RPMI8226 (cell line): ENCODE data around the gene GGT6.
A peak's percentile ranks its signal among the peaks of the same experiment; 100 is the strongest.

Experiments
- DNase-seq: peaks from one replicate; pipeline ENCODE4 v3.0.0-alpha.2; 2015

Gene GGT6

DNA sequence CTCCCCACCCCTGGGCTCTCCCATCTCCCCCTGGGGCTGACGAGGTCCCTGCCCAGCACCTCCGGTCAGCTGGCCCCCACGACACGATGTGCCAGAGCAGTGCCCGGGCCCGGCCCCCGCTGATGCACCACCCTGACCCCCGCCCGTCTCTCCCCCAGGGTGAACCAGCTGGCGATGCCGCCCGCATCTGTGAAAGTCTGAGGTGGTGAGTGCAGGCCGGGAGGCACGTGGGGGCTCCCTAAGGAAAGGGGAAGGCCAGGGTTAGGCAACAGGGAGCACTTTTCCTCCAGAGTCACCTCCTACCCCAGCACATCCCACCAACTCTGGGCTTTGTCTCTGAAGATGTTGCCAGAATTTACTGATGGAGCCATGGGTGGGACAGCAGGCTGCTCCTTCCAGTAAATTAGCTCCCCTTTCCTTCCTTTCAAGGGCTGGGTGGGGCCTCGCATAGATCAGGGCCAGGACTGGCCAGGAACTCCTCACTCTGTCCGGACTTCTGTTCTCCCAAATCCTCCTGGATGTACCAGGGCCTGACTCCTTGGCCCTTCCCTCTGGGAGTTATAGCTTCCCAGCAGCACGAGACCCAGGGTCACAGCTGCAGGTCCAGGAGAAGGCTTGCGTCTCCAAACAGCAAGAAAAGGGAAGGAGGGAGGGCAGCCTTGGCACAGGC is 23.5 kb downstream of the GGT6 start:
- DNase-seq: no peak

DNA sequence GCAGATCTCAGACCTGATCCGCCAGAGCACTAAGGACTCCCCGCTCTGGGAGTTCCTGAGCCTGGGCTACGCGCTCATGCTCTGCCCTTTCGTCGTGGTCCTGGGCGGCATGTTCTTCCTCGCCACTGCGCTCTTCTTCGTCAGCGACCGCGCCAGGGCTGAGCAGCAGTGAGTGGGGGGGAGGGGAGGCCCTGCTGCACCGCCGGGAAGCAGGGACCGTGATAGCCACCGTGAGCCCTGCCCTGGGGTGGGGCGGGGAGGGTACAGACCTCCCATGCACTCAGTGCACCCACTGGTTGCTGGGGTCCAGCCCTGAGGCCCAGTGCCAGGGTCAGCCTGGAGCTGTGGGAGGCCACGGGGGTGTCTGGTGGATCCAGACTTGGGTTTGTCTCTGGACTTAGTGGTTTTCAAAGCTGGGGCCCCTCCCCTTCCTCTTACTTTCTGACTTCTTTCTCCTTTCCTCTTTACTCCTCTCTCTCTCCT is 24.1 kb downstream of the GGT6 start:
- peak; percentile 14 for DNase-seq

- no peak for DNase-seq
Measured at GRCh38 chr17:4535667-4536258, 24.6 kb downstream of the GGT6 start.

DNA sequence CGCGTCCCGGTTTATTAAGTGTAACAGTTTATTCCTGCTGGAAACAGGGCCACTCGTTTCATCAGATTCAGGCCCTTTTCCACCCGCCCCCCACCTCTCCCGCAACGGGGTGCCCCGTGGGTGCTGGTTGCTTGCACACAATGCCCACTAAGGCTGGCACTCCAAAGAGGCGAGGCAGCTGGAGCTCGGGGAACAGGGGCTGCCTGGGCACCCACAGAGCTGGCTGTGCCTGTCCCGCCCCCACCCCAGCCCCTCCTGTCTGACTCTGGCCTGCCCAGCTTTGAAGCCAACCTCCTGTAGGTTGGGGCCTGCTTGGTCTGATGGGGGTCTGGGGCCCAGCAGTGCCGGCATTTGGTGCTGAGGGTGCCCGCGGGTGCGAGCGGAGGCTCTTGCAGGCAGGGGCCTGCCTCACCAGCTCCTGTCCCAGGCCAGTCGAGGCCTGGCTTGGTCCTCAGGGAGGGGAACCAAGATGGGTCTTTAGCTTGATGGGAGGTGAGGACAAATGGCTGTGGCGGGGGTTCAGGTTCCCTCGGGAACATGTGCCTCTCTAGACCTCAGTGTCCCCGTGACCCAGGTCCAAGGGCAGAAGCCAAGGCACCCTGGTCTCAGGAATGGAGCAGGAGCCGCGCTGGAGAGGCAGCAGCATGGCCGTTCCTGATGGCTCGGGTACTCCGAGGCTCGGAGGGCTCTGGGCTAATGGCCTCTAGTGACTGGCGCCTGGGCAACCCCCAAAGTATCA is 25.3 kb downstream of the GGT6 start:
- DNase-seq: no peak

DNA sequence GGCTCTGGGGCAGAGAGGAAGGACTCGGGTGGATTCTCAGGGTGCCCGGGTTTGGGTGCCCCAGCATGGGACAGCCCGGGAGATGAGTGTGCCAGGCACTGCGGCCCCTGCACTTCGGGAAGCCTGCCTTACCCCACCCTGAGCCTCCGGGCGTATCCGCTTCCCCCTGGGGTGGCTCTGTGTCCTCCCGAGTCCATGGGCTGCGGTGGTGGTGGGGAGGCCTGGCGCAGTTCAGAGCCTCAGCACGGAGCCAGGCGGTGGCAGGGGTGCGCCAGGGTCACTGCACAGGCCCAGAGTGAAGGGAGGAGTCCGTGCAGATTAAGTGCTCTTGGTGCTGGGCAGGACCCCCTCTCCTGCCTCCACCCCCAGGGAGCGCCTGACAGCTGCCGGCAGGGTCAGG is 25.9 kb downstream of the GGT6 start:
- DNase-seq: no peak

DNA sequence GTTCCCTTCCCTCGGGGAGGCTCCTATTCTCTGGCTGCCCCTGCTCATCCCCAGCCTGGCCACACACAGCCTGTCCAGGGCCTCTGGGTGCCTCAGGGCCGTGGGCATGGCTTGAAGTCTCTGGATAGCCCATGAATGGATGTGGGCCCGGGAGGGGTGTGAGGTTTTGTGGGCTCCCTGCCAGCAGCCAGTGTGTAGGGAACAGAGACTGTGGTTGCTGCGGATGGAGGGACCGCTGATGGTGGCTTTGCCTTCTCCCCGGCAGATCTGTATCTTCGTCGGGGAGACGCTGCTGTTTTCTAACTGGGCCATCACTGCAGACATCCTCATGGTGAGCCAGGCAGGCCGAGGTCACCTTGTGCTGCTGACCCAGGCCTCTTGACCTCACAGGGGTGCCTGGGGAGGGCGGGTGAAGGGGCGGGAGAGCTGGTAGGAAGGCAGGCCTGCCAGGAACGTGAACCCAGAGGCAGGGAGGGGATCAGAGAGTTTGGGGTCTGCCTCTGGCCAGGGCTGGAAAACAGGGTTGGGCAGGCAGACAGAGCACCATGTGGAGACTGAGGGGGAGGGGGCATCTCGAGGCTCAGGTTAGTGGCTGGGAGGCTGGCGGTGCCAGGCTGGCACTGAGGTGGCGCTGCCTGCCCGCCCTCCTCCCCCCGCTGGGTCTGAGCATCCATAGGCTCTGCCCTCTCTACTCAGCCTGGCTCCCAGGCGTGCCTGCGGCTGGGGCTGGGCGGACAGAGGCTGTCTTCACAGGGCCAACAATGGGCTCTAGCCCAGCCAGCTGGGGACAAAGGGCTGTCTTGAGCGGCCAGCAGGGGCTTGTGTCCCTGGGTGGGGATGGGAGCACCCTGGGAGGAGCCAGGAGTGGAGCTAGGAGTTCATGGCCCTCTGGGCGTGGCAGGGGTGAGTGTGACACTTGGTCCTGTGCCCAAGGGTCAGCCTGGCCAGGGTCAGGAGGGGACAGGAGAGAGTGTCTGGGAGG is 26.6 kb downstream of the GGT6 start:
- DNase-seq: peak; percentile 53

DNA sequence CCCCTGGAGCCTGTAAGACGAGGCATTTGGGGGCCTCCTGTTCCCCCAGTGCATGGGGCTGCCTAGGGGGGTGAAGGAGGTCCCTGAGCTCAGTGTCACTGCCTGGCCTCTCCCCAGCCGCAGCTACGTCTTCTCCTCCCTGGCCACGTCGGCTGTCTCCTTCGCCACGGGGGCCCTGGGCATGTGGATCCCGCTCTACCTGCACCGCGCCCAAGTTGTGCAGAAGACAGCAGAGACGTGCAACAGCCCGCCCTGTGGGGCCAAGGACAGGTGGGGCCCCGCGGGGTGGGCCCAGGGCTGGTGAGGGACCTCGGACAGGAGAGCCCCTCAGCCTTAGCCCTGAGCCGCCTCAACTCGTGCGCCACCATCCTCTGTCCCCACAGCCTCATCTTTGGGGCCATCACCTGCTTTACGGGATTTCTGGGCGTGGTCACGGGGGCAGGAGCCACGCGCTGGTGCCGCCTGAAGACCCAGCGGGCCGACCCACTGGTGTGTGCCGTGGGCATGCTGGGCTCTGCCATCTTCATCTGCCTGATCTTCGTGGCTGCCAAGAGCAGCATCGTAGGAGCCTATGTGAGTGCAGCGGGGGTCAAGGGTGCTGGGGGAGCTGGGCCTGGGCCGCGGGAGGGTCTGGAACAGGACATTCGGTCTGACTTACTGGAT is 27.4 kb downstream of the GGT6 start:
- no peak for DNase-seq

- no peak for DNase-seq
Measured at GRCh38 chr17:4531988-4532736, 28.2 kb downstream of the GGT6 start.

DNA sequence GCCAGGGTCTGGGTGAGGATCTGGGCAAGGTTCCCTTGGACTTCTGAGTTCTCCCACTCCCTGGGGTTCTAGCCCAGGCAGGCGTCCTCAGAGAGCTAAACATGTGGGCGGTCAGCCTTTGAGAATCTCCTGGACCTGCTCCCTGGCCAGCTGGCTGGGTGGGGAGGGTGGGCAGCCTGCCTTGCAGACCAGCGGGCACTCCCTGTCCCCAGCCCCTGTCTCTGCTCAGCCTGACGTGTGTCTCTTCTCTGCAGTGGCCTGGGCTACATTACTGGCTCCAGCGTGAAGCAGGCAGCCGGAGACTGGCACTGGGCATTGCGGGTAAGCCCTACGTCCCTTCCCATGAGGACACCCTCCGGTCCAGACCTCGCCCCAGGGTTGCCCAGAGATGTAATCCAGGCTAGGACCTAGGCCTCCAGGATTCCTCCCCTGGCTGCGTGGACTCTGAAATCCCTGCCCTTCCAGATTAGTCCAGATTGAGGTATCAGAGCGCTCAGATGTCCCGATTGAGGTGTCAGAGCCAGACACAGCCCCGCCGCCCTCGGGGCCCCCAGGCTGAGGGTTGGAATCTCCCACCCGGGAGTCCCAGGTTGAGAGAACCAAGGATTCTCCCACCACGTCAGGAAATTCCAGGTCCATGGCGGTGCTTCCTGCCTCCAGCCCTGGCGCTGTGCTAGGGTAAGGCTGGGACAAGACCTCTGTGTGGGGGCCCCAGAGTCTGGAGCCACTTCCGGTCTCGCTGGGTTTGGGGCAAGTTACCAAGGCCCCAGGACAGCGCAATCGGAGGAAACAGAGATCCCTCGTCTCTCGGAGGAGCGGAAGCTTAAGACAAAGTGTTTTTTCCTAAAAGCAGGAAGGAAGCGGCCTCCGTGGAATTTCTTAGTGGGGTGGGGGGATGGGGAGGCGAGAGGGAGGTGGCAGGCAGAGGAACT is 29.3 kb downstream of the GGT6 start:
- no peak for DNase-seq

GRCh38 chr17:4529533-4530152 is 30.7 kb downstream of the GGT6 start:
- no peak for DNase-seq

- DNase-seq: no peak
Measured at GRCh38 chr17:4527566-4528125, 32.7 kb downstream of the GGT6 start.

- DNase-seq: no peak
Measured at GRCh38 chr17:4527134-4527533, 33.2 kb downstream of the GGT6 start.

- no peak for DNase-seq
Measured at GRCh38 chr17:4525691-4526397, 34.5 kb downstream of the GGT6 start.

DNA sequence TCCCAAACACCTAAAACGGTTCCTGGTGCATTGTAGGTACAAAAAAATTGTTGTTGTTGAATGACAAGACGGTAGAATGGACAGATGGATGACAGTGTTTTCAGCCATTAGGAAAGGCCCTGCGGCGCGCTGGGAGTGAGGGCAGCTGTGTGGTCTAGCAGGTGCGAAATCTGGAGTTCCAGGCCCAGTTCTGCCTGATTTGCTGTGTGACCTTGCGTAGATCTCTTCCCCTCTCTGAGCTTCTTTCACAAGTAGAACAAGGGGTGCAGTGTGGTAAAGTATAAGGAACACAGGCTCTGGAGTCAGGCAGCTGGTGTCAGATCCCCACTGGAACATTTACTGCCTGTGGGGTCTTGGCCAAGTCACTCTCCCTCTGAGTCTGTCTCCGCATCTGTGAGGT is 36.4 kb downstream of the GGT6 start:
- no peak for DNase-seq

GRCh38 chr17:4522661-4523060 is 37.7 kb downstream of the GGT6 start:
- no peak for DNase-seq

- no peak for DNase-seq
Measured at GRCh38 chr17:4520894-4521600, 39.3 kb downstream of the GGT6 start.

DNA sequence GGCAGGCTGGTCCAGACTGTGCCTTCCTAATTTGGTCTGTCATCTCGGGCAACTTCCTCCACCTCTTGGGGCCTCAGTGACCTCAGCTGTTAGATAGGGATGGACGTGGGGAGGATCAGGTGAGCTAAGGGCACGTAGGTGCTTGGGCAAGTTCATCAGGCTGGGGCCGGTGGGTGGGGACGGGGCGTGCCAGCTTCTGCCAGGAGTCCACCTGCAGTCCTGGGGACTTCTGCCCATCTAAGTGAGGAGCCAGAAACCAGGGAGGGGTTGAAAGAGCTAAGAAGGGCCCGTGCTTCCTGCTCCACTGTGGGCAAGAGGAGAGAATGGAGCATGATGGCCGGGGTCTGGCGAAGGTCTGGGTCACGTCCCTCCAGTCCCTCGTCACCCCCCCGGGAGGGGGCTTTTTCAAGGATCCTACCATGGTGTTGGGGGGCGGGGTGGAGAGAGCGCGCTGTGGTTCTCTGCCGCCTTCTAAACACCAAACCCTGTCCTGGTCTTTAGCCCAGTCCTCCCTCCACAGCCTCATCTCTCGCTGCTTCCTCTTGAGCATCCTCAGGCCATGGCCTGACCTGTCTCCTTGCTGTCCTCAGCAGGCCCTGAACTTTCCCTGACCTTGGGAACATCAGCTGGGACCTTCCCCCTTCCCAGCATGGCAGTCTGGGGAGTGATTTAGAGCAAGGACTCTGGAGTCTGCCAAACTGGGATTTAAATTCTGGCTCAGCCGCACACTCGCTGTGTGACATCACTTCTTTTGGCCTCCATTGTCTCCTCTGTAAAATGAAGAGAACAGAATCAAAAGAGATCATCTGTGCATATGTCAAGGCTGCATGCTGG is 40.1 kb downstream of the GGT6 start:
- no peak for DNase-seq
